Measurements from ENCODE around the gene SPN.
"Not testable (repeated sequence)": the region's sequence is repeated elsewhere in the genome, so short reads cannot be mapped to it uniquely, and the experiment has no call there.

DNA sequence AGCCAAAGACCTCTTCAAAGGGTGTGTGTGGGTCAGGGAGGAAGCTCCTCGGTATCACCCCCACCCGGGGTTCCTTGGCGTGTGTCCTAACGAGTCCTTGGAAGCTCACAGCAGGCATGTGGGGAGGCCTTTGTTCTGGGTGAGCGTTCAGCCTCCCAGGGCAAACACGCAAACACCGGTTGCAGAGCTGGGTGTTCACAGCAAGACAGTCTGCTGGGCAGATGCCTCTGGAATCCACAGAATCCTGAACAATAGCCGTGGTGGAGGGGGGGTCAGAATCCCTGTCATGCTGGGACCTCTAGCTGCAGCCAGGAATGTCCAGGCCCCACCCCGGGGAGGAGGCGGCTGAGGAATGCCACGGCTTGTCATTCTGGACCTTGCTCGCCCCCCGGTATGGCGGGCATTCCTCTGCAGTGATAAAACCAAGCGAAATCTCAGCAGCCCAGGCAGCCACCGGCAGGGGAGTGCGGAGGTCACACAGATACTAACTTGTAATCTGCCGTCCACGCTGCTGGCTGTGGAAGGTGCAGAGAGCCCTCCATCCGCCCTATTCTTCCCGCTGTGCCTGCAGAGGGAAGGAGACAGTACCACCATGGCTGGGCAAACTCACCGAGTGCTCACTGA is 48.2 kb upstream of the SPN start:
- TF ChIP-seq EZH2 (IDR thresholded peaks at IDR 0.05; ENCODE audit: borderline replicate concordance, low read depth, low read length, severe bottlenecking): not testable (repeated sequence)
- TF ChIP-seq, protein P1, sequence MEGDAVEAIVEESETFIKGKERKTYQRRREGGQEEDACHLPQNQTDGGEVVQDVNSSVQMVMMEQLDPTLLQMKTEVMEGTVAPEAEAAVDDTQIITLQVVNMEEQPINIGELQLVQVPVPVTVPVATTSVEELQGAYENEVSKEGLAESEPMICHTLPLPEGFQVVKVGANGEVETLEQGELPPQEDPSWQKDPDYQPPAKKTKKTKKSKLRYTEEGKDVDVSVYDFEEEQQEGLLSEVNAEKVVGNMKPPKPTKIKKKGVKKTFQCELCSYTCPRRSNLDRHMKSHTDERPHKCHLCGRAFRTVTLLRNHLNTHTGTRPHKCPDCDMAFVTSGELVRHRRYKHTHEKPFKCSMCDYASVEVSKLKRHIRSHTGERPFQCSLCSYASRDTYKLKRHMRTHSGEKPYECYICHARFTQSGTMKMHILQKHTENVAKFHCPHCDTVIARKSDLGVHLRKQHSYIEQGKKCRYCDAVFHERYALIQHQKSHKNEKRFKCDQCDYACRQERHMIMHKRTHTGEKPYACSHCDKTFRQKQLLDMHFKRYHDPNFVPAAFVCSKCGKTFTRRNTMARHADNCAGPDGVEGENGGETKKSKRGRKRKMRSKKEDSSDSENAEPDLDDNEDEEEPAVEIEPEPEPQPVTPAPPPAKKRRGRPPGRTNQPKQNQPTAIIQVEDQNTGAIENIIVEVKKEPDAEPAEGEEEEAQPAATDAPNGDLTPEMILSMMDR (IDR thresholded peaks at IDR 0.05; ENCODE audit: borderline replicate concordance, extremely low read depth, low read length, poor library complexity, severe bottlenecking): not testable (repeated sequence)

Data from DND-41 (cell line).